Esophagus squamous epithelium (tissue), 4 donors: ENCODE measurements around the gene AMZ1.
"Not testable (repeated sequence)": the region's sequence is repeated elsewhere in the genome, so short reads cannot be mapped to it uniquely, and the experiment has no call there.

Experiments used
- CTCF ChIP-seq, 6 experiments: fragments of 450-650 bp in 4 of 6; fragments of 200-600 bp in 2 of 6; sonication (generic) in 2 of 6; IDR thresholded peaks; one replicate each; pipeline ENCODE4 v1.5.1; 2016 to 2019; ENCODE audit warnings: antibody characterized with exemption in 6 of 6, mild to moderate bottlenecking in 4 of 6, moderate library complexity in 4 of 6
- POLR2A ChIP-seq, 4 donors: fragments of 450-650 bp; IDR thresholded peaks; one replicate each; pipeline ENCODE4 v1.6.1; 2017; ENCODE audit warnings: antibody characterized with exemption in 4 of 4, mild to moderate bottlenecking in 4 of 4, moderate library complexity in 3 of 4

GRCh38 chr7:2673214-2673613 is 14.8 kb upstream of the AMZ1 start:
- TF ChIP-seq CTCF, POLR2A (IDR thresholded peaks at IDR 0.05): not testable (repeated sequence)
